Pons (tissue), 1 donor: Measurements from ENCODE around the gene HM13.
"Not testable (repeated sequence)": the region's sequence is repeated elsewhere in the genome, so short reads cannot be mapped to it uniquely, and the experiment has no call there.

Source experiments
- DNase-seq: peaks from one replicate; pipeline ENCODE4 v3.0.0-alpha.2; 2016; ENCODE audit warnings: low spot score

The HM13 gene

GRCh38 chr20:31542963-31543362, 28.7 kb downstream of the HM13 start:
- no peak for DNase-seq

DNA sequence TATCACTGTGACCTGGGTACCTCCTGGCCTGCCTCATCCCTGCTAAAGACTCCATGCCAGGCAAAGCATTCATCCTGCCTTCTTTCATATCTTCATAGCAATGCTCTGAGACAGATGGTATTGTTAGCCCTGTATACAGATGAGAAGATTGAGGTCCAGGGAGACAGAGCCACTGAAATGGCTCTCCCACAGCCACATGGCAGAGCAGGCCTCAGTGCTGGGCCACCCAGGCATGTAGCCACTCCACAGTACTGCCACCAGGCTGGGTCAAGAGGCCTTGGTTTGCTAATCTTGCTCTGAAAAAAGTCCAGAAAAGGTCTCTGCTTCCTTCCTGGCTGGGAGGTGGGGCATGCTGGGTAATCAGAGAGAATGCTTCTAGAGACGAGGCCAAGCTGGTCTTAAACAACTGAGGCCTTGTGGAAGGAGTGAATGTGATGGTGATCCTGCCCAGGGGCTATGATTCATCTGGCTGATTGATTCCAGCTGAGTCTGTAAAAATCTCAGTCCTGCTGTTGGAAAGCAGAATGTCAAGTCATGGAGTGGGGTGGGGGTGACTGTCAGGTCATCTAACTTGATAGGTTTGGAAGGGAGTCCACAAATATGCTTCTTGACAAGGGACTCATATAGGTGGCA, 29.8 kb downstream of the HM13 start:
- no peak for DNase-seq

DNA sequence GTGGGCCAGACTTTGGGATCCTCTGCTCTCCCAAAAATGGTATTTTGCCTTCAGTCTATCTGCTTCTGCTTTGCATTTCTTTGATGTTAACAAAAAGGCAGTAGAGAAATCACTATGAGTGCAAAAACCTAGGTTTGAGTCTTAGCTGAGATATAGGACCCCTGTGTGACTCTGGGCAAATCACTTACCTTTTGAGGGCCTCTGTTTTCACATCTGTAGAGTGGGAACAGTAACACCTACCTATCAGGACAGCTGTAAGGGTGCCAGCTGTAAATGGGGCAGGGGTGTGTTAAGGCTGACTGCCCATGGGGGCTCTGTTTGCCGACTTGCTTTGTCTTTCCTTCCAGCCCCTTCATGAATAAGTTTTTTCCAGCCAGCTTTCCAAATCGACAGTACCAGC, 30.4 kb downstream of the HM13 start:
- DNase-seq, result no peak

DNA sequence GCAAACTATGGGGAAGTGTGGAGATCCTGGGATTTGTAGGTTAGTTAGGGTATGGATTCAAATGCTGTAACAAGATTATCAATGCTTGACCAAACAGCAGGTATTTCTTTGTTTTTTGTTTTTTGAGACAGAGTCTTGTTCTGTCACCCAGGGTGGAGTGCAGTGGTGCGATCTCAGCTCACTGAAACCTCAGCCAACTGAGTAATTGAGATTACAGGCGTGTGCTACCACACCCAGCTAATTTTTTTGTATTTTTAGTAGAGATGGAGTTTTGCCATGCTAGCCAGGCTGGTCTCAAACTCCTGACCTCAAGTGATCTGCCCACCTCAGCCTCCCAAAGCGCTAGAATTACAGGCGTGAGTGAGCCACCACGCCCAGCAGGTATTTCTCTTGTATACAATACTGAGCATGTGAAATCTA, 31.4 kb downstream of the HM13 start:
- not testable (repeated sequence) for DNase-seq

GRCh38 chr20:31547017-31547675, 32.9 kb downstream of the HM13 start:
- DNase-seq, result peak; percentile 77

GRCh38 chr20:31547720-31548298, 33.6 kb downstream of the HM13 start:
- DNase-seq, result no peak

- no peak for DNase-seq
Observed at GRCh38 chr20:31548820-31549512, 34.7 kb downstream of the HM13 start.

GRCh38 chr20:31549513-31549880, 35.3 kb downstream of the HM13 start:
- DNase-seq, result no peak

DNA sequence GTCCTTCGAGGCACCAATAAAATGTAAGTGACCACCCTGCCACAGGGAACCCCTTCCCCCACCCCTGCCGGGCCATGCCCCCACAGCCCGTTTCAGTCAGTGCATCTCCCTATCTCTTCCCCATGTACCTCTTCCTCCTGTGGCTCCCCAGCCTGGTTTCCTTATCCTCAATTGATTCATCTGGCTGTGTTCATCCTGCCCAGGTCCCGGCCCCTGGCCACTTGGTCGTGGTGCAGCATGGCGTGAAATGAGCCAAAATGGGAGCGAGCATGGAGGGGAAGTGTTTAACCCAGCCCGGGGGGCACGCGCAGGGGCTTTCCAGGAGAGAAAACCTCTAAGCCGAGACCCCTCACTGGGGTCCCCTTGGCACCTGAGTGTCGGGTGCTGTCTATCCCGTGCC, 35.9 kb downstream of the HM13 start:
- DNase-seq, result no peak

GRCh38 chr20:31551163-31552081, 37.2 kb downstream of the HM13 start:
- no peak for DNase-seq

DNA sequence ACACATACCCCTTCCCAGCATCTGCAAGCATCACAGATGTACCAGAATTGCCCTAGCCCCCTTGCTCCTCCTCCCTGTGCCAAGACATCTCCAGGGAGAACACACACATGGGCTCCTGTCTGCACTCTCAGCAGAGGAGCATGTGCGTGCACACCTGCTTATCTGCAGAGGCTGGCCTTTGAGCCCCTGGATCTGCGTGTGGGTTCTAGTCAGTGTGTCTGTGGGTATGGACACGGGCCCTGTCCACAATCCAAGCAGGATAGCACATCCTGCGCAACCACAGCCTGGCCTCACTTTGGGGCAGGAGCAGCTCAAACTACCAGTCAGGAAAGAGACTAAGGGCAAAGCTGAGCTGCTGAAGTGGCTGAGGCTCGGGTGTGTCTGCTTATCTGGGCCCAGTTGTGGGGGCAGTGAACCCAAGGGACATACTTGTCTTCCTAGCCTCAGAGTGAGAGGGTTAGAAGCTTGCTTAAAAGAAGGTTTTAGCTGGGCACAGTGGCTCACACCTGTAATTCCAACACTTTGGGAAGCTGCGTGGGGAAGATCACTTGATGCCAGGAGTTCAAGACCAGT, 41.0 kb downstream of the HM13 start:
- no peak for DNase-seq

GRCh38 chr20:31559704-31560093, 45.5 kb downstream of the HM13 start:
- no peak for DNase-seq

DNA sequence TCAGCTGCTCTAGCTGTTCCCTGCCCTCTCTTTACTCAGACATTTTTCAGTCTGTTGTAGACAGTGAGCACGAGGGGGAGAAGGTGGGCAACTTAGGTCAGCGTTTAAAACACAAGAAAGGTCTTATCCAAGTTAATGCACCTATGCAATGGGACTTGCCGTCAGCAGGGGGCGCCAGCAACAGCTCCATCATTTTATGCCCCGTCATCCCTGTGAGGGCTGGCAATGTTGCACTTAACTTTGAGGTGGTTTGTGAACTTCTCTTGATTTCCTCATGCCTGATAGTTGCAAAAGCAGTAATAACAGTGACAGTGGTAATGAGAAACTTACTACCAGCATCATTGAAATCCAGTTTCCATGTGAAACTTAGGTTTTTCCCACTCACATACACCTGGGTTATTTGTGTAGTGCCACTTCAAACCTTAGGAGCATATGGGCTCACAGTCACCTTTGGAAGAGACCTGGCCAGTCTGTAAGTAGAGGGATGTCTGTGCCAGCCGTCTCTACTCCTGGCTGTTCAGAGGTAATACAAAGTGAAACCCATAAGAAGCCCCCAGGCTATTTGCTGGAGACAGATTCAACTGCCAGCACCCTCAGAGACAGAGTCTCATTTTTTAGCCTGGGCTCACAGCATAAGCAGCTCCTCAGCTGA, 46.0 kb downstream of the HM13 start:
- DNase-seq, result peak; percentile 58

- DNase-seq, result no peak
Observed at GRCh38 chr20:31560746-31561598, 46.7 kb downstream of the HM13 start.

DNA sequence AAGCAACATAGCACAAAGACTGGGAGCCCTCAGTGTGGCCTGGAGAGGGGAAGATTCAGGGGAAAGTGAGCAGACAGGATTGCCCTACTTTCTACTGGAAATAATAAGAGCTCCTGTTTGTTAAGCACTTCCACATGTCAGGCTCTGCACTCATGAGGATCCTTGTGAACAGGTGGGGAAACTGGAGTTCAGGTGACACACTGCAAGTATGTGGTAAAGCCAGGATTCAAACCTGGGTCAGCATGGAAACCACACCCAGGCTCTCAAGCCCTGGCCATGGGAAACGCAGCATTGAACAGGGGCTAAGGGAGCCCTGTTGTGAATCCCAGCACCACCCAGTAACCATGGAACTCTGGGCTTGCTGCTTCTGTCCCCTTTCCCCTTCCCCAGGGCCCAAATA, 48.0 kb downstream of the HM13 start:
- no peak for DNase-seq

- no peak for DNase-seq
Observed at GRCh38 chr20:31564284-31564683, 50.0 kb downstream of the HM13 start.

DNA sequence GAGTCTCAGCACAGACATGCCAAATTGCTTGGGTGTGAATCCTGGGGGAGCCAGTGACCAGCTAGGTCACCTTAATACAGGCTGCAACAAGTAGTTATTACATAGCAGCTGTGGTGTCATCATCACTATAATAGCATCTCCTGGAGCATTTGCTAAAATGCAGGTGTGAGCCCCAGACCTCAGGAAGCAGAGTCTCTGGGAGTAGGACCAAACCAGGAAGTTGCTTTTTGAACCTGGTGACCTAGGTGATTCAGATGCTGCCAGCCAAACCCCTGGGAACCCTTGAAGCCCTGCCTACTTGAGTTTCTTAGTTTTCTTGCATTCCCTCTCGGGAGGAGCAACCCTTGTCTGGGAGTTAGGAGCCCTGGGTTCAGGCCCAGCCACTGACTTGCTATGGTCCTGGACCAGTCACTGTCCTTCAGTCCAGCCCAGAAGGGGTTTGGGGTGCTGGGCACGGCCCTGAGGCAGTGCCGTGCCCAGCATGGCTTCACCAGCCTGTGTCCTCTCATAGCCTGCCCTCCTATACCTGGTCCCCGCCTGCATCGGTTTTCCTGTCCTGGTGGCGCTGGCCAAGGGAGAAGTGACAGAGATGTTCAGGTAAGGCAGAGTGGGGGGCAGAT, 51.6 kb downstream of the HM13 start:
- DNase-seq, result no peak

- DNase-seq, result no peak
Observed at GRCh38 chr20:31566319-31566657, 52.0 kb downstream of the HM13 start.

DNA sequence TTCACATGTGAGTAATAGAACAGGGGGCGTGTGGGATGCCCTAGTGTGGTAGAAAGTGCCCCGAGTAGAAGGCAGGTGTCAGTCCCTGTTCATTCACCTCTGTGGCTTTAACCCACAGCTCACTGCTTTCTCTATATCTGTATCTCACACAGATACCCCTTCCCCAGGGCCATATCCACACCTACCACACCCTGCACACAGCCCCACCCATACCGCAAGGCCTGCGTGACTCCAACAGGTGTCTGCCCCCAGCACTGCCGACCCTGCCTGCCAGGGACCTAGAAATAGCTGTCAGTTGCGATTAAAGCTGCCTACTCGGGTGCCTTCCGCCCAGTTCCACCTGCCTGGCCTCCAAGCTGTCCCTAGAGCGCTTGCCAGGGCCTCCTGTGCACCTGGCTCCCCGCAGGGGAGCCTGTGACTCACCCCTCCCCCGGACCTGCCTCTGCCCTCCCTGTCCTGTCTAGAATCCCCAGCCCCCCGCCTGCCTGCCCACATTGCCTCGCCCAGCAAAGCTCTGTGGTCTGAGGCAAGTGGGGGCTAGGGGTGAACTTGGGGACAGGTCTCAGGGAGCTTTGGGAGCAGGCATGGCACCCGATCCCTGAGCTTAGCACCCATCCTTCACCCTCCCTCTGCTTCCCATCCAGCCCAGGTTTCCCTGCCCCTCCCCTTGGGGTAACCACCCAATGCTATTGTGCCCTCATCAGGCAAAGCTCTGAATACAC, 52.6 kb downstream of the HM13 start:
- DNase-seq, result no peak
